Fibroblast of lung (primary cell): ENCODE data around the gene ARMCX2.

Experiments
- EZH2 ChIP-seq: IDR thresholded peaks from 2 replicates; pipeline ENCODE4 v1.5.1; 2012; ENCODE audit warnings: low read length, control low read depth, mild to moderate bottlenecking; ENCODE audit errors: missing control alignments
- TF ChIP-seq, protein P1 (sequence below), 2 donors: IDR thresholded peaks in 1 of 2; conservative IDR thresholded peaks in 1 of 2; 1 replicate in 1 of 2; 2 replicates in 1 of 2; pipeline ENCODE4 v1.5.1; 2011 to 2012; ENCODE audit warnings: low read length in 2 of 2, control low read depth in 1 of 2, inconsistent platforms in 1 of 2, low read depth in 1 of 2, mild to moderate bottlenecking in 1 of 2

DNA sequence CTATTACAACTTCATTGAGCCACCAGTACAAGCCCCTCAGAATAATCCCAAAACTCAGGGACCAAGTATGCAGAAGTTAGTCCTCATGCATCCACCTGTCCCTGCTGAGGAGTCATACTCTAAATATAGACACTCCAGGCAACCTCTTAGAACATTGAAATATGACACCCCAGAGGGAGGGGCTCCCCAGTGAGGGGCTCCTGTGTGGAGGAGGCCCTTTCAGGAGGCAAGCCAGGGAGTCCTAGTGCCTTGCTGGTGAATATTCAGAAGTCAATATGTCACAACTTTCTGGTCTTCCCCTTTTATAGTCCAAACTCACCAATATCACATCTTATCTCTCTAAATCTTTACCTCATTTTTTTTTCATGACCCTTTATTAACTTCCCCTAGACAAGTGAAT, 40.3 kb downstream of the ARMCX2 start:
- TF ChIP-seq, protein P1, sequence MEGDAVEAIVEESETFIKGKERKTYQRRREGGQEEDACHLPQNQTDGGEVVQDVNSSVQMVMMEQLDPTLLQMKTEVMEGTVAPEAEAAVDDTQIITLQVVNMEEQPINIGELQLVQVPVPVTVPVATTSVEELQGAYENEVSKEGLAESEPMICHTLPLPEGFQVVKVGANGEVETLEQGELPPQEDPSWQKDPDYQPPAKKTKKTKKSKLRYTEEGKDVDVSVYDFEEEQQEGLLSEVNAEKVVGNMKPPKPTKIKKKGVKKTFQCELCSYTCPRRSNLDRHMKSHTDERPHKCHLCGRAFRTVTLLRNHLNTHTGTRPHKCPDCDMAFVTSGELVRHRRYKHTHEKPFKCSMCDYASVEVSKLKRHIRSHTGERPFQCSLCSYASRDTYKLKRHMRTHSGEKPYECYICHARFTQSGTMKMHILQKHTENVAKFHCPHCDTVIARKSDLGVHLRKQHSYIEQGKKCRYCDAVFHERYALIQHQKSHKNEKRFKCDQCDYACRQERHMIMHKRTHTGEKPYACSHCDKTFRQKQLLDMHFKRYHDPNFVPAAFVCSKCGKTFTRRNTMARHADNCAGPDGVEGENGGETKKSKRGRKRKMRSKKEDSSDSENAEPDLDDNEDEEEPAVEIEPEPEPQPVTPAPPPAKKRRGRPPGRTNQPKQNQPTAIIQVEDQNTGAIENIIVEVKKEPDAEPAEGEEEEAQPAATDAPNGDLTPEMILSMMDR (conservative IDR thresholded peaks at IDR 0.05 in 1 of 2, IDR thresholded peaks at IDR 0.05 in 1 of 2; ENCODE audit: low read depth in 1 of 2, low read length in 2 of 2), result no peak
- TF ChIP-seq EZH2, result no peak
